Neural cell (in vitro differentiated cells): ENCODE results near the gene ELP4. TPM values are rescaled to one million over a fixed set of nuclear protein-coding genes. Genes with fewer than 3 reads are reported as not detected.

Source experiments
- H2AFZ ChIP-seq: fragments of 200-600, 300-800 bp; sonication (generic), shearing (Covaris generic); 2 replicates; pipeline ENCODE4 v1.6.0; 2014; ENCODE audit warnings: low read depth, mild to moderate bottlenecking, antibody characterized with exemption, low read length, moderate library complexity
- H3F3A ChIP-seq: fragments of 200-600 bp; shearing (Covaris generic); 2 replicates; pipeline ENCODE4 v1.6.1; 2016; ENCODE audit warnings: mild to moderate bottlenecking, moderate library complexity, mixed read lengths, antibody characterized with exemption, low read length; ENCODE audit not compliant: insufficient read depth, poor library complexity, severe bottlenecking
- H3K27ac ChIP-seq: fragments of 200-600, 300-800 bp; sonication (generic), shearing (Covaris generic); 2 replicates; pipeline ENCODE4 v1.5.1; 2014; ENCODE audit warnings: mild to moderate bottlenecking, low read length, moderate library complexity
- H3K27me3 ChIP-seq: fragments of 300-800, 200-600 bp; sonication (generic), shearing (Covaris generic); 2 replicates; pipeline ENCODE4 v1.6.0; 2014; ENCODE audit warnings: mild to moderate bottlenecking, low read depth, low read length, moderate library complexity; ENCODE audit not compliant: insufficient read depth
- H3K36me3 ChIP-seq: fragments of 300-800, 200-600 bp; sonication (generic), shearing (Covaris generic); 2 replicates; pipeline ENCODE4 v1.5.1; 2014; ENCODE audit warnings: mild to moderate bottlenecking, antibody characterized with exemption, low read length, moderate library complexity; ENCODE audit not compliant: insufficient read depth
- H3K4me2 ChIP-seq: fragments of 300-800, 200-600 bp; sonication (generic), shearing (Covaris generic); 2 replicates; pipeline ENCODE4 v1.6.0; 2014; ENCODE audit warnings: mild to moderate bottlenecking, low read length
- H3K4me3 ChIP-seq: fragments of 300-800, 200-600 bp; sonication (generic), shearing (Covaris generic); 2 replicates; pipeline ENCODE4 v1.5.1; 2014; ENCODE audit warnings: mild to moderate bottlenecking, low read length, moderate library complexity
- H3K79me2 ChIP-seq: fragments of 200-600 bp; shearing (Covaris generic); replicated peaks from 2 replicates; pipeline ENCODE4 v1.6.0; 2014; ENCODE audit warnings: mild to moderate bottlenecking, low read length, moderate library complexity; ENCODE audit not compliant: insufficient read depth
- H3K9ac ChIP-seq: fragments of 300-800, 200-600 bp; sonication (generic), shearing (Covaris generic); 2 replicates; pipeline ENCODE4 v1.6.1; 2016; ENCODE audit warnings: mild to moderate bottlenecking, low read length, mixed read lengths
- H3K9me2 ChIP-seq: fragments of 200-600 bp; shearing (Covaris generic); 2 replicates; pipeline ENCODE4 v1.6.1; 2016; ENCODE audit warnings: mild to moderate bottlenecking, low read length, mixed read lengths; ENCODE audit not compliant: insufficient read depth
- H3K9me3 ChIP-seq: fragments of 200-600, 300-800 bp; sonication (generic), shearing (Covaris generic); 2 replicates; pipeline ENCODE4 v1.6.1; 2016; ENCODE audit warnings: mild to moderate bottlenecking, mixed run types, low read length, moderate library complexity, mixed read lengths
- H4K20me1 ChIP-seq: fragments of 200-600 bp; shearing (Covaris generic); 2 replicates; pipeline ENCODE4 v1.6.1; 2016; ENCODE audit warnings: mild to moderate bottlenecking, mixed run types; ENCODE audit not compliant: insufficient read depth
- CTCF ChIP-seq: fragments of 450-650 bp; IDR thresholded peaks from 2 replicates; pipeline ENCODE4 v1.5.1; 2014; ENCODE audit warnings: antibody characterized with exemption, mild to moderate bottlenecking, moderate library complexity; ENCODE audit not compliant: poor library complexity, severe bottlenecking
- EP300 ChIP-seq: fragments of 450-650 bp; conservative IDR thresholded peaks from 2 replicates; pipeline ENCODE4 v1.6.1; 2014; ENCODE audit warnings: antibody characterized with exemption, mild to moderate bottlenecking, moderate library complexity; ENCODE audit not compliant: poor library complexity, severe bottlenecking
- EZH2 ChIP-seq: fragments of 200-600, 300-800 bp; shearing (Covaris generic), sonication (generic); IDR thresholded peaks from 2 replicates; pipeline ENCODE4 v1.6.1; 2014; ENCODE audit warnings: antibody characterized with exemption, low read length, borderline replicate concordance, mild to moderate bottlenecking; ENCODE audit not compliant: insufficient read depth, poor library complexity, severe bottlenecking
- MXI1 ChIP-seq: fragments of 450-650 bp; conservative IDR thresholded peaks from 2 replicates; pipeline ENCODE4 v1.6.1; 2014; ENCODE audit warnings: antibody characterized with exemption, mild to moderate bottlenecking; ENCODE audit not compliant: poor library complexity, severe bottlenecking
- POLR2AphosphoS5 ChIP-seq: IDR thresholded peaks from 2 replicates; pipeline ENCODE4 v1.6.1; 2012
- RAD21 ChIP-seq: fragments of 450-650 bp; conservative IDR thresholded peaks from 2 replicates; pipeline ENCODE4 v1.6.1; 2014; ENCODE audit warnings: antibody characterized with exemption, mild to moderate bottlenecking, moderate library complexity
- REST ChIP-seq: IDR thresholded peaks from 2 replicates; pipeline ENCODE4 v1.6.1; 2012; ENCODE audit warnings: borderline replicate concordance
- SMC3 ChIP-seq: fragments of 450-650 bp; conservative IDR thresholded peaks from 2 replicates; pipeline ENCODE4 v1.6.1; 2014; ENCODE audit warnings: antibody characterized with exemption, mild to moderate bottlenecking, moderate library complexity; ENCODE audit not compliant: poor library complexity
- TAF1 ChIP-seq: IDR thresholded peaks from 2 replicates; pipeline ENCODE4 v1.6.1; 2012; ENCODE audit warnings: low read depth
- polyA plus RNA-seq: library from polyadenylated mRNA; depleted of rRNA; stranded (reverse); fragments of >200 nt; gene quantifications from 2 replicates; pipeline ENCODE4 v1.2.3, GENCODE V29; 2014

The ELP4 gene
- polyA plus RNA-seq, 1 donor from 2014 or later: 30.4 TPM

- H3K79me2 ChIP-seq: no peaks in the 10 kb centered on the region
- H3K27me3 ChIP-seq: no peaks in the 10 kb centered on the region
- H4K20me1 ChIP-seq: no peaks in the 10 kb centered on the region
- H2AFZ ChIP-seq: no peak overlapping the region
- no peak overlapping the region for H3K4me2 ChIP-seq
- TF ChIP-seq TAF1: no peak
- no peak for TF ChIP-seq EZH2
- no peak for TF ChIP-seq RAD21
- TF ChIP-seq SMC3: no peak
- no peak for TF ChIP-seq CTCF
- no peak for TF ChIP-seq REST
- no peak for TF ChIP-seq EP300
- TF ChIP-seq POLR2AphosphoS5: no peak
- TF ChIP-seq MXI1: no peak
- H3K9me3 ChIP-seq: no peaks in the 10 kb centered on the region
- H3K4me3 ChIP-seq: no peak overlapping the region
- H3K36me3 ChIP-seq: no peaks in the 10 kb centered on the region
- H3F3A ChIP-seq: no peaks in the 10 kb centered on the region
- H3K27ac ChIP-seq: no peak overlapping the region
- H3K9me2 ChIP-seq: no peaks in the 10 kb centered on the region
- H3K9ac ChIP-seq: no peak overlapping the region
Measured at GRCh38 chr11:31680770-31681169, 171.2 kb downstream of the ELP4 start.

DNA sequence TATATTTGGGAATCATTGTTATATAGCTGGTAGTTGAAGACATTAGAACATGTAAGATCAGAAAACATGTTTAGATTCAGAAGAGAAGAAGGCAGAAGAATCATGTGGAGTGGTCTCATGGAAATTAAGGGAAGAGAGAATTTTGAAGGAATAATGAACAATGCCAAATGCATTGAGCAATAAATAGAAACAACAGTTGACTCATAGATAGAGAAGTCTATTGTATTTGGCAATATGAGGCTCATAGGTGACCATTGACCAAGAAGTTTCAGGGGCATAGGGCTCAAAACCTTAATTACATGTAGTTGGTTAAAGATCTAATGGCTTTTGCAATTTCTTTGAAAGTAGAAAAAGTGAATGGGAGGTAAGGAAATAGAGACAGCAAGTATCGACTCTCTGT is 177.7 kb downstream of the ELP4 start:
- Histone ChIP-seq H3K36me3 (no peaks in the 10 kb centered on the region), H3K27ac (no peak overlapping the region), H3F3A (no peaks in the 10 kb centered on the region), H3K9ac (no peak overlapping the region), H3K9me3 (no peaks in the 10 kb centered on the region), H3K4me3 (no peak overlapping the region), H4K20me1 (no peaks in the 10 kb centered on the region), H2AFZ (no peak overlapping the region), H3K9me2 (no peaks in the 10 kb centered on the region), H3K4me2 (no peak overlapping the region), H3K79me2 (no peaks in the 10 kb centered on the region), H3K27me3 (no peaks in the 10 kb centered on the region)
- no peak for TF ChIP-seq POLR2AphosphoS5
- TF ChIP-seq CTCF: no peak
- TF ChIP-seq RAD21: no peak
- no peak for TF ChIP-seq MXI1
- TF ChIP-seq TAF1: no peak
- no peak for TF ChIP-seq EP300
- TF ChIP-seq REST: no peak
- TF ChIP-seq SMC3: no peak
- no peak for TF ChIP-seq EZH2
